SKM-1 (cell line): Measurements from ENCODE around the gene GTPBP1.

Experiments
- DNase-seq: peaks from one replicate; lab custom pipeline; 2025; ENCODE audit not compliant: unreplicated experiment; lab: John Stamatoyannopoulos, UW

Gene GTPBP1

GRCh38 chr22:38705235-38706100, at the start of gene GTPBP1:
Gene GTPBP1, plus strand, starts transcription at chr22:38705944. Its CDS starts 12 bp downstream, at chr22:38705956.
- peak; percentile 99 for DNase-seq

- DNase-seq = peak; percentile 81
Measured at GRCh38 chr22:38656256-38657044, 49.3 kb upstream of the GTPBP1 start, which contains the start of the genes CBY1 and FAM227A. Gene CBY1, plus strand, starts transcription at chr22:38656638. Its CDS starts 11,417 bp downstream, at chr22:38668055. Gene FAM227A, minus strand, starts transcription at chr22:38656392. Its CDS starts 6,224 bp downstream, at chr22:38650168.

GRCh38 chr22:38657045-38657909, 48.5 kb upstream of the GTPBP1 start:
- DNase-seq = no peak

GRCh38 chr22:38674888-38675287, 30.9 kb upstream of the GTPBP1 start:
- DNase-seq = no peak

- DNase-seq = no peak
Measured at GRCh38 chr22:38675833-38676232, 29.9 kb upstream of the GTPBP1 start.

- DNase-seq = peak; percentile 87
Measured at GRCh38 chr22:38681582-38682335, 24.0 kb upstream of the GTPBP1 start, which contains the start of gene TOMM22. Gene TOMM22, plus strand, starts transcription at chr22:38681957. Its CDS starts 22 bp downstream, at chr22:38681979.

GRCh38 chr22:38684895-38685294, 20.8 kb upstream of the GTPBP1 start:
- no peak for DNase-seq

GRCh38 chr22:38685761-38686160, 20.0 kb upstream of the GTPBP1 start:
- DNase-seq = no peak

GRCh38 chr22:38689651-38690050, 16.1 kb upstream of the GTPBP1 start:
- DNase-seq = no peak

GRCh38 chr22:38694049-38694448, 11.7 kb upstream of the GTPBP1 start:
- DNase-seq = no peak

- no peak for DNase-seq
Measured at GRCh38 chr22:38694940-38695339, 10.8 kb upstream of the GTPBP1 start.

GRCh38 chr22:38696606-38697424, 8.9 kb upstream of the GTPBP1 start:
- DNase-seq = no peak

- DNase-seq = no peak
Measured at GRCh38 chr22:38697425-38698089, 8.2 kb upstream of the GTPBP1 start.

- no peak for DNase-seq
Measured at GRCh38 chr22:38698407-38699094, 7.2 kb upstream of the GTPBP1 start.

GRCh38 chr22:38699143-38699542, 6.6 kb upstream of the GTPBP1 start:
- no peak for DNase-seq

- DNase-seq = no peak
Measured at GRCh38 chr22:38699784-38700183, 6.0 kb upstream of the GTPBP1 start.

- peak; percentile 27 for DNase-seq
Measured at GRCh38 chr22:38700270-38700788, 5.4 kb upstream of the GTPBP1 start.
